ENCODE measurements around the gene YTHDF2. TPM values are rescaled to one million over a fixed set of nuclear protein-coding genes. Genes with fewer than 3 reads are reported as not detected.
A peak's percentile ranks its signal among the peaks of the same experiment; 100 is the strongest.

Gene YTHDF2
- total RNA-seq, 4 donors from 2014 or later: 24.4 to 83.7 (median 58.6) TPM

- Histone ChIP-seq H3K9me3 (no peaks in the 10 kb centered on the region), H3K4me1 (peaks cover 8 to 23% of the 10 kb centered on the region in 2 donors), H3K27me3 (no peaks in the 10 kb centered on the region), H3K27ac (peak overlapping the region in 1 of 2 donors; percentile 28), H3K36me3 (no peaks in the 10 kb centered on the region), H3K4me3 (no peak overlapping the region)
- TF ChIP-seq, protein P1, sequence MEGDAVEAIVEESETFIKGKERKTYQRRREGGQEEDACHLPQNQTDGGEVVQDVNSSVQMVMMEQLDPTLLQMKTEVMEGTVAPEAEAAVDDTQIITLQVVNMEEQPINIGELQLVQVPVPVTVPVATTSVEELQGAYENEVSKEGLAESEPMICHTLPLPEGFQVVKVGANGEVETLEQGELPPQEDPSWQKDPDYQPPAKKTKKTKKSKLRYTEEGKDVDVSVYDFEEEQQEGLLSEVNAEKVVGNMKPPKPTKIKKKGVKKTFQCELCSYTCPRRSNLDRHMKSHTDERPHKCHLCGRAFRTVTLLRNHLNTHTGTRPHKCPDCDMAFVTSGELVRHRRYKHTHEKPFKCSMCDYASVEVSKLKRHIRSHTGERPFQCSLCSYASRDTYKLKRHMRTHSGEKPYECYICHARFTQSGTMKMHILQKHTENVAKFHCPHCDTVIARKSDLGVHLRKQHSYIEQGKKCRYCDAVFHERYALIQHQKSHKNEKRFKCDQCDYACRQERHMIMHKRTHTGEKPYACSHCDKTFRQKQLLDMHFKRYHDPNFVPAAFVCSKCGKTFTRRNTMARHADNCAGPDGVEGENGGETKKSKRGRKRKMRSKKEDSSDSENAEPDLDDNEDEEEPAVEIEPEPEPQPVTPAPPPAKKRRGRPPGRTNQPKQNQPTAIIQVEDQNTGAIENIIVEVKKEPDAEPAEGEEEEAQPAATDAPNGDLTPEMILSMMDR (IDR thresholded peaks at IDR 0.05): no peak
- no peak for TF ChIP-seq POLR2A (IDR thresholded peaks at IDR 0.05)
- no peak for DNase-seq
- intact Hi-C loops (cut with DNase I; ENCODE audit: low total_unique reads): no loop called here
Observed at GRCh38 chr1:28751315-28752060, 14.7 kb downstream of the YTHDF2 start.

DNA sequence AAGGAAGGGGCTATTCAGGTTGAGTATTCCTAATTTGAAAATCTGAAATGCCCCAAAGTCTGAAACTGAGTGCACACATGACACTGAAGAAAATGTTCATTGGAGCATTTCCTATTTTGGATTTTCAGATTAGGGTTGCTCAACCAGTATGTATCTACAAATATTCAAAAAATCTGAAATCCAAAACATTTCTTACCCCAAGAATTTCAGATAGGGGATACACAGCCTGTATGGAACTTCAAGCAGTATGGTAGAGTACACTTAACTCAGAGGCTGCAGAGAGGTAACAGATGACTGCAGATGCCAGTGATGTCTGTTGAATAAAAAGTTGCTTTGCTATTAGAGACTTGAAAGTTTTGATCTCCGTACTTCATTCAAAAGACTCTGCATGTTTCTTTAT, 19.0 kb downstream of the YTHDF2 start:
- Histone ChIP-seq H3K9me3 (no peaks in the 10 kb centered on the region), H3K4me3 (no peak overlapping the region), H3K36me3 (no peaks in the 10 kb centered on the region), H3K27me3 (no peaks in the 10 kb centered on the region), H3K4me1 (peaks cover 6 to 18% of the 10 kb centered on the region in 2 donors), H3K27ac (no peak overlapping the region)
- no peak for DNase-seq
- intact Hi-C loops (cut with DNase I; ENCODE audit: low total_unique reads): no loop called here
- TF ChIP-seq, protein P1 (IDR thresholded peaks at IDR 0.05): no peak
- TF ChIP-seq POLR2A (IDR thresholded peaks at IDR 0.05): no peak

DNA sequence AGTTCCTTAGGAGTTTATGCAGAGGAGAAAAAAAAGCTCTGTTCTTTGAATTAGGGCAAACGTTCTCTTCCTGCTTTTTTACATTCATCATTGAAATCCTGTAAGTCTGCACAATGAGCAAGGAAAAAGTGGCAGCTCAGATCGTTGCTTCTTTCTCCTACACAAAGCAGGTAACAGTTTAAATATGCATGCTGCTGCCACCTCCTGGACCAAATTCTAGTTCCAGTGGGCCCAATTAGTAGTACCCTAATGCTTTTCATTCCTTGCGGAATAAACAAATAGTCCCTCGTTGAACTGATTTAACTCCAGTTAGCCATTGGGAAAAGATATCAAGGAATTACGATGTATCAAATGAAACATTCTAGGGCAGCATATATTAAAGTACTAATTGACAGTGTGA, 20.1 kb downstream of the YTHDF2 start:
- Histone ChIP-seq H3K4me1 (peaks cover 6 to 10% of the 10 kb centered on the region in 2 donors), H3K36me3 (no peaks in the 10 kb centered on the region), H3K4me3 (no peak overlapping the region), H3K27ac (no peak overlapping the region), H3K9me3 (no peaks in the 10 kb centered on the region), H3K27me3 (no peaks in the 10 kb centered on the region)
- no peak for TF ChIP-seq POLR2A (IDR thresholded peaks at IDR 0.05)
- TF ChIP-seq, protein P1 (IDR thresholded peaks at IDR 0.05): no peak
- intact Hi-C loops (cut with DNase I; ENCODE audit: low total_unique reads): no loop called here
- no peak for DNase-seq

DNA sequence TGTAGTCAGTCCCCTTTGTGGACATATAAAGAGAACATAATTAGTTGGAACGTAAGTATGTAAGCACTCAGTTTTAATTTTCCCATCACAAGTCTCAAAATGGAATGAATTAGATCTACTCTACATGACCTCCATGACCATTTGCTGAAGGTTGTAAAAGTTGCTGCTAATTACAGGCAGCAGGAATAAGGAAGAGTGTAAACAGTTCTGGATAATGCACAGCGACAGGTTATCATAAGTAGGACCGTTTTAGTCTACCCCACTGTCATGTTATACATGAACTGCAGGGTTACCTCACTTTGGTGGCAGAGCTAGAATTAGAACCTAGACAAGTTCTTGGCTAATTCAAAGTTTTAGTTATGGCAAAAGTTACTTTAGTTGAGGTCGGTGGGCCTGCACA, 21.7 kb downstream of the YTHDF2 start:
- no peak for DNase-seq
- Histone ChIP-seq H3K27ac (no peak overlapping the region), H3K27me3 (no peaks in the 10 kb centered on the region), H3K4me3 (no peak overlapping the region), H3K36me3 (no peaks in the 10 kb centered on the region), H3K9me3 (no peaks in the 10 kb centered on the region), H3K4me1 (peaks cover 6% of the 10 kb centered on the region in 2 donors)
- TF ChIP-seq POLR2A (IDR thresholded peaks at IDR 0.05): no peak
- TF ChIP-seq, protein P1 (IDR thresholded peaks at IDR 0.05): no peak
- intact Hi-C loops (cut with DNase I; ENCODE audit: low total_unique reads): no loop called here

- TF ChIP-seq, protein P1 (IDR thresholded peaks at IDR 0.05): no peak
- no peak for TF ChIP-seq POLR2A (IDR thresholded peaks at IDR 0.05)
- peaks cover 6% of the 10 kb centered on the region in 2 donors for H3K4me1 ChIP-seq
- H3K9me3 ChIP-seq: no peaks in the 10 kb centered on the region
- intact Hi-C loops (cut with DNase I; ENCODE audit: low total_unique reads): no loop called here
- no peak for DNase-seq
- H3K36me3 ChIP-seq: no peaks in the 10 kb centered on the region
- no peak overlapping the region for H3K27ac ChIP-seq
- H3K4me3 ChIP-seq: no peak overlapping the region
- no peaks in the 10 kb centered on the region for H3K27me3 ChIP-seq
Observed at GRCh38 chr1:28759257-28759656, 22.5 kb downstream of the YTHDF2 start.
